Measurements from ENCODE around the gene PRLR. TPM values are rescaled to one million over a fixed set of nuclear protein-coding genes. Genes with fewer than 3 reads are reported as not detected.

PRLR gene
- total and polyA plus RNA-seq, 10 of the 15 experiments (the other 5 are each of a cell fraction or from before 2014, with no cell fraction given), result 0.03 to 8.1 (median 0.20) TPM

GRCh38 chr5:35237580-35238376 is 7.5 kb upstream of the PRLR start (continued):
- TF ChIP-seq NBN (IDR thresholded peaks at IDR 0.05) (0 out of 2 replicates have a peak, but pooled peaks have one; percentile 10), NRF1 (conservative IDR thresholded peaks at IDR 0.05; ENCODE audit: low read depth, low read length) (no peak), IRF4 (IDR thresholded peaks at IDR 0.05; ENCODE audit: low read depth, low read length) (no peak), CHD1 (IDR thresholded peaks at IDR 0.05; ENCODE audit: low read depth, low read length) (no peak), IKZF2 (IDR thresholded peaks at IDR 0.05) (peak; percentile 48 to 56; a peak in 2 of 4 replicates), STAT3 (IDR thresholded peaks at IDR 0.05; ENCODE audit: low read depth, low read length) (no peak), MYC (IDR thresholded peaks at IDR 0.05; ENCODE audit: insufficient read depth, insufficient read length, insufficient replicate concordance, low read length, severe bottlenecking) (no peak), ZNF274 (IDR thresholded peaks at IDR 0.05; ENCODE audit: insufficient read depth, insufficient read length) (no peak), ZNF207 (IDR thresholded peaks at IDR 0.05; ENCODE audit: borderline replicate concordance) (no peak), SMARCA5 (IDR thresholded peaks at IDR 0.05) (no peak), MTA2 (IDR thresholded peaks at IDR 0.05; ENCODE audit: low read depth) (peak; percentile 51; the same call in 1 of the 2 replicates), HDGF (IDR thresholded peaks at IDR 0.05) (no peak), NFYA (IDR thresholded peaks at IDR 0.05; ENCODE audit: borderline replicate concordance, low read depth, low read length) (no peak), MEF2B (IDR thresholded peaks at IDR 0.05; ENCODE audit: partially characterized antibody, poor library complexity, severe bottlenecking) (peak; percentile 70), ZZZ3 (IDR thresholded peaks at IDR 0.05; ENCODE audit: control insufficient read depth, insufficient read length, low read depth) (no peak), ZNF24 (IDR thresholded peaks at IDR 0.05) (no peak), ATF3 (IDR thresholded peaks at IDR 0.05; ENCODE audit: borderline replicate concordance, extremely low read depth, low read depth, low read length) (no peak), LARP7 (IDR thresholded peaks at IDR 0.05) (no peak; the same call in 1 of the 2 replicates), ATF7 (IDR thresholded peaks at IDR 0.05; ENCODE audit: low read depth) (peak; percentile 23; the same call in 1 of the 2 replicates), RAD21 (IDR thresholded peaks at IDR 0.05; ENCODE audit: insufficient read depth, low read depth, low read length) (no peak), EGR1 (IDR thresholded peaks at IDR 0.05; ENCODE audit: borderline replicate concordance in 1 of 2, low read depth in 2 of 2, low read length in 2 of 2) (no peak)
